Stimulated activated CD8-positive, alpha-beta memory T cell treated with anti-CD3 and anti-CD28 coated beads, Interleukin-7, amount 100 ng/mL, for 24 hours (primary cell): ENCODE data around the gene CLRN2.
"Not testable (repeated sequence)": the region's sequence is repeated elsewhere in the genome, so short reads cannot be mapped to it uniquely, and the experiment has no call there.

ENCODE experiments used
- DNase-seq: peaks from one replicate; pipeline ENCODE4 v3.0.0-alpha.2; 2020; ENCODE audit warnings: low read depth

The CLRN2 gene

DNA sequence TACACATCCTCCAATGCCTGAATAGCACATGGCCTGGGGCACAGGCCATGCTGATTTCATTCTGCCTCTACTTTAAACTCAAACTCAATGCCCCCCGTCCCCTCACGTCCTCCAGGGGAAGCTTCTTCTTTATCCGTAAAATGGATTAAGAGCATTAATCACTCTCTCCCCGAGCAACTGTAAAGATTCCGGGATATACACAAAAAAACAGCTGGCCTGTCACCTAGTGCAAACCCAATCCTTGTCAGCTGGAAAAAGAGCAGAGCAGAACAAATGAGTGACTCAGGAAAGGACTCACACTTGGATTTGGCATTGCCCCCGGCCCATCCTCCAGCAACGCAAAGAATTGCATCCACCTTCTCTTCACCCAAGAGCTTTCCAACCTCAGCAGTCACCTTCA is 10.9 kb upstream of the CLRN2 start:
- DNase-seq, result no peak

DNA sequence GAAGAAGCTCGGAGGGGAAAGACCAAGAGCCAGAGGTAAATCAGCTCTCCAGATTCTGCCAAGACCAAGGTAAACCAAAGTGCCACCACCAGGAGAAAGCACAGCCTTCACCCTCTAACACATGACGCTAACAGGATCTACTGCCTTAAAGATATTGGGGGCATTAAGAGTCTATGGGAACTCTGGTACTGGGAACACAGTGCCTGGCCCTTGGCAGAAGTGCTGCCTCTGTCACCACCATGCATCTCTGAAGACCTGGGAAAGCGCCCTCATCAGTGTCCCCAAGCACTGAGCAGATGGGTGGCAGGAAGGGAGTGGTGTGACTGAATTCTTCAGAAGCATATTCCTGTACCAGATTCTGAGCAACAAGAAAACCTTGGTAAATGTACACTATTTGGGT is 4.4 kb upstream of the CLRN2 start:
- DNase-seq, result no peak

DNA sequence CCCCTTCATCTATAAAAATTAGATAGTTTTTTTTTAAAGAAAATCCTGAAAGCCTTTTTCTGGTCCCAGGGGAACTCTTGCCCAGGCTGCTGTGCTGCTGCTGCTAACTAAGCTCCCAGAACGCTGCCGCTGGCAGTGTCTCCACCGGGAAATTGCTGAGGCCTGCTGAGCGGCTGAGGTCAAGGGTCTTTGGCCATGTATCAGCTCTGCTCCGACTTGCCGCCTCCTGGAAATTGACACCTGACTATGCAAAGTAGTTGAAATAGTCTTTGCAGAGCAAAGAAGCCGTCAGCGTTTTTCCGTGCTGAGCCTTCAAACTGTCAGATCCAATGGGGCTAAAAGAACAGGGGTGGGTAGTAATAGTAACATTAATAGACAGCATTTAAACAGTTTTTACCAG is 3.9 kb upstream of the CLRN2 start:
- no peak for DNase-seq

- peak; percentile 24 for DNase-seq
These were observed 3.4 kb upstream of the CLRN2 start for GRCh38 chr4:17511509-17511949.

GRCh38 chr4:17511950-17512795 is 2.8 kb upstream of the CLRN2 start, which contains the start of gene QDPR:
QDPR (minus strand) TSS chr4:17512090; CDS start chr4:17512054, 36 bp downstream.
- peak; percentile 46 for DNase-seq

DNA sequence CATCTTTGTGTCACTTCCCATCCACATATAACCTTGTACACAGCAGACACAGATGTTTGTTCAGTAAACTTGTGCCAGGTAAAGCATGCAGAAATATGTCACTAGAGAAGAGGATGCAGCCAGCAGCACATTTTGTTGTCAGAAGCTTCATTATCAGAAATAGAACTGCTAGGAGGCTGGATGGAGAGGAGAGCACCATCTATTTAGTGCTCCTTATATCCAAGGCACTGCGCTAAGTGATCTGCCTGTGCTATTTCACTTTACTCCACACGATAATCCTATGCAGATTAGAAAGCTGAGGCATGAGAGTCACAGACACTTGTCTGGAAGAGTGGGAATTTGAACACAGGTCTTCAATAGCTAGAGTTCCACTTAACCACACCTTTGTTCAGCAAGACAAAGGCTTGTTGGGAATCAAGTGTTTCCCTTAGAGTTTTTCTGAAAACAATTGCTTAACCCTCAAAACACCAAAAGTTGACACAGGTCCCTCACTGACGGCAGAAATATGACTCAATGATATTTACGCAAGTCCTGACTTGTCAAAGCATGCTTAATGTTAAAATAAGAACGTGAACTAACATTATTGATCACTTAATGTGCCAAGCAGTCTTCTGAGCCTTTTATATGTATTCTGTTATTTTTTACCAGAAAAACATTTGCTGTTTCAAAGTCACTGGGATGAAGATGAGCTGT is 1.8 kb upstream of the CLRN2 start:
- DNase-seq, result no peak

GRCh38 chr4:17515445-17516407 is 761 bp downstream of the CLRN2 start:
- no peak for DNase-seq

- no peak for DNase-seq
These were observed 2.0 kb downstream of the CLRN2 start for GRCh38 chr4:17516980-17517379.

DNA sequence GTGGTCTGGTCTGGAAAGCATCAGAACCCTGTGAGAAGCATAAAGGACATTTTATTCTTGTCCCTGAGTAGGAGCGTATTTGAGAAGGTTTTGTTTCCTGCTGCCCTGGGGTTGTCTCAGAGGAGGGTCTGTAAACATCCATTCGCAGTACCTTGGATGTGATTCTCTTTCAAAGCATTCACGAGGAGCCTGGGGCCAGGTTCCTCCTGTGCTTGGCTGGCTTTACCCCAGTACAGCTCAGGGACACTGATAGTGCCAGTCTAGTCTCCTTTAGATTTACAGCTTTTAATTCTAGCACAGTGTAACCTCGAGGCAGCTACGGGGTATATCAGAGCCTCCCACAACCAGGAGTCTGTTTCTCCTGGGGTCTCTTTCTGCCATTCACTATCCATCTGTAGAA is 2.7 kb downstream of the CLRN2 start:
- DNase-seq, result no peak

DNA sequence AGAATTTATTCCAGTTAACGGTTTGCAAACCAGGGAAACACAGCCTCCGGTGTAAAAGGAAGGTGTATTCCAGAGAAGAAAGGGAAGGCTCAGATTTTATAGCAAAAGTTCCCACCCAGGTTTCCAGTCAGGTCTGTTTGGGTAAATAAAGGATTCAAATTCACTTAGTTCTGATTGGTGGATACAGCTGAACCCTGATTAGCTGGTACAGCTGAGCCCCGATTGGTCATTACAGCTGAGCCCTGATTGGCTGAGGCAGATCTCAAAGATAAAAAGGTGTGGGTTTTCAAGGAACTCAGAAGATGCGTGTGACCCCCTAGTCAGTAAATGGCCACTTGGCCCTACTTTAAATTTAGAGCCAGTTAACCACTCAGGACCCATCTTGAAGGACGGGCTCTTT is 6.6 kb downstream of the CLRN2 start:
- DNase-seq, result no peak

GRCh38 chr4:17523662-17524061 is 8.7 kb downstream of the CLRN2 start:
- DNase-seq, result no peak

DNA sequence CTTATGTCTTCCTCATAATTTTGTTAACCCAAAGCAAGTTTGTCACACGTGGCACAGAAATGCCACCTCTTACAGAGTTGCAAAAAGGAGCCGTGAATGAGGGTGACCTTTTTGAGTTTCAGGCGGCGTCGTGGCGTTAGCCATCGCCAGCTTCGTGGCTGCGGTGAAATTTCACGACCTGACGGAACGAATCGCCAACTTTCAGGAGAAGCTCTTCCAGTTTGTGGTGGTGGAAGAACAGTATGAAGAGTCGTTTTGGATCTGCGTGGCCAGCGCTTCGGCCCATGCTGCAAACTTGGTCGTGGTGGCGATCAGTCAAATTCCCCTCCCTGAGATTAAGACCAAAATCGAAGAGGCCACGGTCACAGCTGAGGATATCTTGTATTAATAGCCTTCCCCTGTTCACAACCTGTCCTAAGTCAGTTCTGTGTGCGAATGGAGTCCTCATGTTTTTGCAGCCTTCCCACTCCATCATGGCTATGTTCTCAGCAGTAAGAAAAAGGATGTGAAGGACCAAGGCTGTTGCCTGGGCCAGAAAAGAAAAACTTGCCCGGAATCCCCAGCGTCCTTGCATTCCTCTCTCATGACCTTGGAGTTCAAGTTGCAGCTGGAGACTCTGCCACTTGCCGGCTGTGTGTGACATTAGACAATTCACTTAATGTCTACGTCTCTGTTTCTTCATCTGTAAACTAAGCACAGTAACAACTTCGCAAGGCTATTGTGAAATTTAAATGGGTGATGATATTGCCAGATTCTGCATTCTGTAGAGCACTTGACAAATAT is 11.9 kb downstream of the CLRN2 start:
- DNase-seq, result no peak

DNA sequence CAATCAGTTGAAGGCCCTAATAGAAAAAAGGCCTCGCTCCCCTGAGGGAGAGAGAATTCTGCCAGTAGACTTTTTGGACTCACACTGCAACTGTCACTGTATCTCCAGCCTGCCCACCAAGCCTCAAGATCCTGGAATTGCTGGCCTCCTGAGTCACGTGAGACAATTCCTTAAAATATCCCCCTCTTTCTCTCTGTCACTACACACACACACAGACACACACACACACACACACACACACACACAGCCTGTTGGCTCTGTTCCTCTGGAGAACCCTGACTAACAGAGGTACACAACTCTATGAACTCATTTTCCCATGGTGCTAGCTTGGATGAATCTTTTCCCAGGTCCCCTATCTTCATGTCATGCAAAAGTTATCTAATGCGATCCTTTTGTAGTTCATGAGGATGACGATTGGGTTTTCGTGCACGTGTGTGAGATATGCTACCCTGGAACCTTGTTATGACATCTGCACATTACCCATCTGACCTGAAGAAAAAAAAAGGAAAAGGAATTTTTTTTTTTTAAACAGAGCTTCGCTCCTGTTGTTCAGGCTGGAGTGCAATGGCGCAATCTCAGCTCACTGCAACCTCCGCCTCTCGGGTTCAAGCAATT is 13.7 kb downstream of the CLRN2 start:
- no peak for DNase-seq

- DNase-seq, result no peak
These were observed 16.7 kb downstream of the CLRN2 start for GRCh38 chr4:17531538-17532285.

- no peak for DNase-seq
These were observed 19.7 kb downstream of the CLRN2 start for GRCh38 chr4:17534705-17535104.

GRCh38 chr4:17535242-17535641 is 20.3 kb downstream of the CLRN2 start:
- no peak for DNase-seq

DNA sequence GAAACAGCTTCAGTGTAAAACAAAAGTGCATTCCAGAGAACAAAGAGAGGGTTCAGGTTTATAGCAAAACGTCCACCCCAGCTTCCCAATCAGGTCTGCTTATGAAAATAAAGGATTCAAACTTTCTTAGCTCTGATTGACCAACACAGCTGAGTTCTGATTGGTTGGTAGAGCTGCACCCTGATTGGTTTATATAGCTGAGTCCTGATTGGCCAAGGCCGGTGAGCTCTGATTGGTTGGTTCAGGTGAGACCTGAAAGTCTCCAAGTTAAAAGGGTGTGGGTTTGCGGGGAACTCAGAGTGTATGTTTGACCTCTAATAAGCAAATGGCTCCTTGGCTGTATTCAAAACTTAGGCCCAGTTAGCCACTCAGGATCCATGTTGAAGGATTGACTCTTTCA is 20.9 kb downstream of the CLRN2 start:
- no peak for DNase-seq

DNA sequence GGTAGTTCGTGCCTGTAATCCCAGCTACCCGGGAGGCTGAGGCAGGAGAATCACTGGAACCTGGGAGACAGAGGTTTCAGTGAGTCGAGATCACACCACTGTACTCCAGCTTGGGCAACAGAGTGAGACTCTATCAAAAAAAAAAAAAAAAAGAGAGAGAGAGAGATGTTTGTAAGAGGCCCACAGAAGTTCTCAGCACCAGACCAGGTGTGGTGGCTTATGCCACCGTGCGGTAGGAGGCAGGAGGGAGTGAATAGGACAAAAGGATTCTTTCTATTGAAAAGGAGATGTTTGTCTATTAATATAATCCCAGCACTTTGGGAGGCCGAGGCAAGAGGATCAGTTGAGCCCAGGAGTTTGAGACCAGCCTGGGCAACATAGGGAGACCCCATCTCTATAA is 22.1 kb downstream of the CLRN2 start:
- DNase-seq, result not testable (repeated sequence)

- DNase-seq, result no peak
These were observed 29.2 kb downstream of the CLRN2 start for GRCh38 chr4:17544205-17544604.

GRCh38 chr4:17544831-17545234 is 29.9 kb downstream of the CLRN2 start:
- DNase-seq, result no peak
